HG03571 (cell line): ENCODE data around the gene PTH1R.
"Not testable (repeated sequence)": the region's sequence is repeated elsewhere in the genome, so short reads cannot be mapped to it uniquely, and the experiment has no call there.

ENCODE experiments used
- ATAC-seq: cut with Tn5 transposase; IDR thresholded peaks from one replicate; pipeline ENCODE4 v1.9.1; 2021; ENCODE audit not compliant: unreplicated experiment

Gene PTH1R

DNA sequence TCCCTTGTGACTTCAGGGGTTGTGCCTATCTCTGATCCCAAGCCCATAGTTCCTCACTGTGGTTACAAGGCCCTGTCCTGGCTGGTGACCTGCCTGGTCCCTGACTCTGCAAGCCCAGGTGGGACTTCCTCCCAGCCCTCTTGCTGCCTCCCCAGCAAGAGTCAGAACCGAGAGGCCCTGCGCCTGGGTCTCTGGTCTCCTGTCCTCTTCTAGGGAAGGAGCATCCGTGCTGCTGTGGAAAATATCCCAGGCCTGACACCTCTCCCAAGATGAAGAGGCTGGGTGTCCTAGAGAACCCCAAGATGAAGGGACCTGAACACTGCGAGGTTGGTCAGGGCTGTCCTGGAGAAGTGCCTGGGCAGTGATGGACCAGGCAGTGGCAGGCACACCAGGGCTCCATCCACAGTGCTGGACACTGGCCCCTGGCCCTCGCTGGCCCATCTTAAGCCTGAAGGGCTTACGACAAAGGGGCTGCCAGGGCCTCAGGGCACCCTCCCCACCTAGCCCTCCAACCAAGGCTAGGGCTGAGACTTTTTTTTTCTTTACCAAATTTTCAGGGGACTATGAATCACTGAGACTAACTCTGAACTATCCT lies 32.7 kb downstream of the PTH1R start:
- no peak for ATAC-seq

GRCh38 chr3:46910914-46911313 lies 33.4 kb downstream of the PTH1R start:
- not testable (repeated sequence) for ATAC-seq

GRCh38 chr3:46912986-46913385 lies 35.5 kb downstream of the PTH1R start:
- ATAC-seq, result no peak

GRCh38 chr3:46913644-46914043 lies 36.1 kb downstream of the PTH1R start:
- no peak for ATAC-seq

DNA sequence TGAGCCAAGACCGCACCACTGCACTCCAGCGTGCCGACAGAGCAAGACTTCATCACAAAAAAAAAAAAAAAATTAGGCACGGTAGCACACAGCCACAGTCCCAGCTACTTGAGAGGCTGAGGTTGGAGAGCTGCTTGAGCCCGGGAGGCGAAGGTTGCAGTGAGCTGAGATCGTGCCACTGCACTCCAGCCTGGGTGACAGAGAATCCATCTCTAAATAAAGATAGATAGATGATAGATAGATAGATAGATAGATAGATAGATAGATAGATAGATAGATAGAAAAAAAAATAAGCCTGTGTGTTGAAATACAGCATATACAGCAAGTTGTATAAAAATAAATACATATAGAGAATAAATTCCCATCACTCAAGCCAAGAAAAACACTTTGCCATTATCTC lies 37.3 kb downstream of the PTH1R start:
- no peak for ATAC-seq

GRCh38 chr3:46915297-46915822 lies 37.8 kb downstream of the PTH1R start:
- no peak for ATAC-seq

- ATAC-seq, result no peak
Measured at GRCh38 chr3:46916278-46916677, 38.8 kb downstream of the PTH1R start.

- no peak for ATAC-seq
Measured at GRCh38 chr3:46916799-46917198, 39.3 kb downstream of the PTH1R start.

GRCh38 chr3:46917257-46917656 lies 39.7 kb downstream of the PTH1R start:
- ATAC-seq, result no peak

DNA sequence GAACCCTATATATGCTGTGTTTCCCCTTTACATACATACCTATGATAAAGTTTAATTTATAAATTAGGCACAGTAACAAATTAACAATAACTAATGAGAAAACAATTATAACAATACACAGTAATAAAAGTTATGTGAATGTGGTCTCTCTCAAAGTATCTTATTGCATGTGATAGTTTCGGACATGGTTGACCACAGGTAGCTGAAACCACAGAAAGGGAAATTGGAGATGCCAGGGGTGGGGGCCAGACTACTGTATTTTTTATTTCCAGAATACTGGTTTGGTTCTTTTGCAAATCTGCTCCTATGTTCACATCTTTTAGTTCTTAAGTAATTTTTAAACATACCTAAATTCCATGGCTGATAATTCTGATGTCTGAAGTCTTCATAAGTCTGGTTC lies 40.7 kb downstream of the PTH1R start:
- ATAC-seq, result no peak

DNA sequence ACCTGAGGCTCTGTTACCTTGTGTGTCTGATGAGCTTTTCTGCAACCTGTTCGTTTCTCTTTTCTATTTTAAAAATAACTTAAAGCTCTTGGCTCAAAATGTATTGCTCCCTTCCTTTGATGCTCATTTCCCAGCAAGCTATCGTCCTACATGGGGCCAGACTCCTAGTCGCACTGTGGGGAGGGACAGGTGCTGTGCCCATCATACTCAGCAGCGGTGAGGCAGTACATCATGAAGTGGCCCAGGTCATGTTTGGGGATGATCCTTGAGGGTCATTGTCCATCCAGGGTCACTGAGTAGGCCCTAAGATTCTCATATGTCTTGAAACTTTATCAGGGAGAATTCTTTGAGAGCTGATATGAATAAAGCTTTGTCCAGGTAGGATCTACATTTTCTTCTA lies 41.1 kb downstream of the PTH1R start:
- ATAC-seq, result no peak

- ATAC-seq, result no peak
Measured at GRCh38 chr3:46921041-46921440, 43.5 kb downstream of the PTH1R start.

- no peak for ATAC-seq
Measured at GRCh38 chr3:46921871-46922271, 44.4 kb downstream of the PTH1R start.

DNA sequence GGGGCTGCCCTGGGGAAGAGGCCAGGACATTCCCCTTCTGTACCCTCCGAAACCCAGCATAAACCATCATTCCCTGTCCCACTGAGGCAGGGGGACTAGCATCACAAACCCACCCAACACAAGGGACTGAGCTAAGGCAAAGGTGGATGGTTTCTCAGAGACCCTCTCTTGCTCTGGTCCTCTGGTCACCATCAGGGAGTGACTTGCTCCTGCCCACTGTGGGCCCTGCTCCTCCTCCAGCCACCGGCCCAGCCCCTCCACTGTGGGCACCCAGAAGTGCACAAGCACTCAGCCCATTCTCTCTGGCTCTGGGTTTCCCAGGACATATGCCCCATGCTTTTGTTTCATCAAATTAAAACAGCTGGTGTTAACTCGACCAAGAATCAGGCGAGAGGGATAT lies 44.9 kb downstream of the PTH1R start:
- no peak for ATAC-seq

- no peak for ATAC-seq
Measured at GRCh38 chr3:46922871-46923558, 45.5 kb downstream of the PTH1R start.

GRCh38 chr3:46923559-46924350 lies 46.2 kb downstream of the PTH1R start:
- no peak for ATAC-seq

- no peak for ATAC-seq
Measured at GRCh38 chr3:46924921-46925584, 47.5 kb downstream of the PTH1R start.

GRCh38 chr3:46925585-46925934 lies 48.0 kb downstream of the PTH1R start:
- no peak for ATAC-seq

- ATAC-seq, result no peak
Measured at GRCh38 chr3:46926039-46926438, 48.5 kb downstream of the PTH1R start.

DNA sequence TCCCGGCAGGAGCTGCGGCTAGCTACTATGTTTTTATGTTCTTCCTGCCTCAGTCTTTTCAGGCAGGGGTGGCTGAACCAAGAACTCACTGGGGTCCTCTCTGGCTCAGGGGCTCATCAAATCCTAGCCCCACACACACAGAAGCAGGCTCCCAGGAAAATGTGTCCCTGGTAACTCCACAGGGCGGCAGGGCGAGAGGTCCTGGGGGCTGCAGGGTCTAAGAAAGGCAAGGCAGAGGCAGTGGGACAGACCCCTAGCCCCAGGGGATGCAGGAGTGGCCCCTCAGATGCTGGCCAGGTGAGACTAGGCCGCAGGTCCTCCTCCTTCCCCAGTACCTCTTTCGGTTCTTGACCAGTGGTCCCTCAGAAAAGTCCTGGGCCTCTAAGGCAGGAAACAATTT lies 48.9 kb downstream of the PTH1R start:
- no peak for ATAC-seq

- ATAC-seq, result peak; percentile 49
Measured at GRCh38 chr3:46926871-46927717, 49.6 kb downstream of the PTH1R start.
